Gastrocnemius medialis (tissue), 4 donors: Measurements from ENCODE around the gene TBXT.

Experiments
- CTCF ChIP-seq, 5 experiments: fragments of 450-650 bp in 3 of 5; fragments of 200-600 bp in 2 of 5; sonication (generic) in 2 of 5; IDR thresholded peaks in 4 of 5; conservative IDR thresholded peaks in 1 of 5; 1 replicate in 4 of 5; 2 replicates in 1 of 5; pipeline ENCODE4 v1.5.1; 2016 to 2019; ENCODE audit warnings: antibody characterized with exemption in 5 of 5, mild to moderate bottlenecking in 3 of 5, moderate library complexity in 3 of 5
- POLR2A ChIP-seq, 2 donors: fragments of 450-650 bp; IDR thresholded peaks; one replicate each; pipeline ENCODE4 v1.6.1; 2017; ENCODE audit warnings: antibody characterized with exemption in 2 of 2, mild to moderate bottlenecking in 2 of 2, moderate library complexity in 2 of 2

GRCh38 chr6:166162599-166163342, 4.9 kb downstream of the TBXT start:
- TF ChIP-seq CTCF (IDR thresholded peaks at IDR 0.05 in 4 of 5, conservative IDR thresholded peaks at IDR 0.05 in 1 of 5) (no peak), POLR2A (IDR thresholded peaks at IDR 0.05) (no peak)
